Large intestine (tissue), 3 donors: ENCODE measurements around the gene HNRNPK. TPM values are rescaled to one million over a fixed set of nuclear protein-coding genes. Genes with fewer than 3 reads are reported as not detected.
"Not testable (repeated sequence)": the region's sequence is repeated elsewhere in the genome, so short reads cannot be mapped to it uniquely, and the experiment has no call there.

Experiments
- DNase-seq, 2 donors: peaks; one replicate each; pipeline versions ENCODE4 v3.0.0 to v3.0.0-alpha.2; 2013
- H3K27ac ChIP-seq: one replicate; pipeline ENCODE4 v1.5.1; 2013; ENCODE audit warnings: low read length
- H3K27me3 ChIP-seq: 2 replicates; pipeline ENCODE4 v1.6.1; 2013; ENCODE audit warnings: low read length; ENCODE audit not compliant: control insufficient read depth, insufficient read depth
- H3K36me3 ChIP-seq: 2 replicates; pipeline ENCODE4 v1.6.1; 2013; ENCODE audit warnings: low read length; ENCODE audit not compliant: control insufficient read depth, insufficient read depth
- H3K4me1 ChIP-seq: one replicate; pipeline ENCODE4 v1.6.1; 2013; ENCODE audit warnings: low read length; ENCODE audit not compliant: control insufficient read depth, insufficient read depth
- H3K4me3 ChIP-seq: one replicate; pipeline ENCODE4 v1.5.1; 2013; ENCODE audit warnings: low read length
- H3K9me3 ChIP-seq: one replicate; pipeline ENCODE4 v1.6.1; 2013; ENCODE audit warnings: mild to moderate bottlenecking, low read depth, low read length, moderate library complexity; ENCODE audit not compliant: control insufficient read depth
- WGBS: methylation state at CpG from one replicate; pipeline ENCODE4 v1.1.5; 2013; ENCODE audit warnings: low lambda C conversion rate; ENCODE audit not compliant: insufficient coverage; 5-methylcytosine and 5-hydroxymethylcytosine counted together
- polyA plus RNA-seq: library from polyadenylated mRNA; unstranded; fragments of 120-200 nt; gene quantifications from one replicate; pipeline ENCODE4 v1.2.1, GENCODE V29; 2013

HNRNPK gene
- polyA plus RNA-seq, 1 donor: 574 TPM

- Histone ChIP-seq H3K9me3 (no peaks in the 10 kb centered on the region), H3K4me3 (no peak overlapping the region), H3K27ac (no peak overlapping the region), H3K27me3 (no peaks in the 10 kb centered on the region), H3K36me3 (peaks cover 19% of the 10 kb centered on the region), H3K4me1 (no peaks in the 10 kb centered on the region)
- WGBS: no CpG with 5 or more reads among the region's 2 CpGs
- DNase-seq: no peak
Observed at GRCh38 chr9:83964973-83965349, 15.1 kb downstream of the HNRNPK start.

GRCh38 chr9:83962165-83962564 is 17.9 kb downstream of the HNRNPK start:
- H3K4me1 ChIP-seq: peaks cover 2% of the 10 kb centered on the region
- no peak overlapping the region for H3K4me3 ChIP-seq
- DNase-seq: peak in 1 of 2 donors; percentile 14
- WGBS: no CpG with 5 or more reads among the region's 3 CpGs
- H3K36me3 ChIP-seq: peaks cover 6% of the 10 kb centered on the region
- no peaks in the 10 kb centered on the region for H3K27me3 ChIP-seq
- no peaks in the 10 kb centered on the region for H3K9me3 ChIP-seq
- H3K27ac ChIP-seq: no peak overlapping the region

- Histone ChIP-seq H3K4me3 (no peak overlapping the region), H3K27me3 (no peaks in the 10 kb centered on the region), H3K4me1 (peaks cover 3% of the 10 kb centered on the region), H3K9me3 (no peaks in the 10 kb centered on the region), H3K27ac (no peak overlapping the region), H3K36me3 (peaks cover 2% of the 10 kb centered on the region)
- no peak for DNase-seq
- WGBS: no CpG with 5 or more reads among the region's 5 CpGs
Observed at GRCh38 chr9:83960991-83961390, 19.0 kb downstream of the HNRNPK start.

DNA sequence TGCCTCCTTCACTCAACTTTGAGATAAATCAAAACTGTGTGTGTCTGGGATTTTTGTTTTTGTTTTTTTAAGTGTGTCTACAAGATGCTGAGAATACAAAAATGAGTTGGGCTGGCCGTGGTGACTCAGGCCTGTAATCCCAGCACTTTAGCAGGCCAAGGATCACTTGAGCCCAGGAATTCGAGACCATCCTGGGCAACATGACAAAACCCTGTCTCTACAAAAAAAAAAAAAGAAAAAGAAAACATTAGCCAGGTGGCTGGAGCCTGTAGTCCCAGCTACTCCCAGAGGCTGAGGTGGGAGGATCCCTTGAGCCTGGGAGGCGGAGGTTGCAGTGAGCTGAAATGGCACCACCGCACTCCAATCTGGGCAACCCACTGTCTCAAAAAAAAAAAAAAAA is 21.0 kb downstream of the HNRNPK start:
- no peak overlapping the region for H3K27ac ChIP-seq
- WGBS: 80% methylated on average over 1 of the region's 4 CpGs
- H3K4me1 ChIP-seq: peaks cover 6% of the 10 kb centered on the region
- no peaks in the 10 kb centered on the region for H3K36me3 ChIP-seq
- H3K4me3 ChIP-seq: no peak overlapping the region
- H3K9me3 ChIP-seq: no peaks in the 10 kb centered on the region
- H3K27me3 ChIP-seq: no peaks in the 10 kb centered on the region
- no peak for DNase-seq

- no peak for DNase-seq
- Histone ChIP-seq H3K4me1 (peaks cover 6% of the 10 kb centered on the region), H3K4me3 (peak overlapping the region; percentile 75), H3K36me3 (peaks cover 3% of the 10 kb centered on the region), H3K27me3 (no peaks in the 10 kb centered on the region), H3K9me3 (no peaks in the 10 kb centered on the region), H3K27ac (peak overlapping the region; percentile 73)
- no CpG with 5 or more reads among the region's 4 CpGs for WGBS
Observed at GRCh38 chr9:83957248-83957513, 22.8 kb downstream of the HNRNPK start.

DNA sequence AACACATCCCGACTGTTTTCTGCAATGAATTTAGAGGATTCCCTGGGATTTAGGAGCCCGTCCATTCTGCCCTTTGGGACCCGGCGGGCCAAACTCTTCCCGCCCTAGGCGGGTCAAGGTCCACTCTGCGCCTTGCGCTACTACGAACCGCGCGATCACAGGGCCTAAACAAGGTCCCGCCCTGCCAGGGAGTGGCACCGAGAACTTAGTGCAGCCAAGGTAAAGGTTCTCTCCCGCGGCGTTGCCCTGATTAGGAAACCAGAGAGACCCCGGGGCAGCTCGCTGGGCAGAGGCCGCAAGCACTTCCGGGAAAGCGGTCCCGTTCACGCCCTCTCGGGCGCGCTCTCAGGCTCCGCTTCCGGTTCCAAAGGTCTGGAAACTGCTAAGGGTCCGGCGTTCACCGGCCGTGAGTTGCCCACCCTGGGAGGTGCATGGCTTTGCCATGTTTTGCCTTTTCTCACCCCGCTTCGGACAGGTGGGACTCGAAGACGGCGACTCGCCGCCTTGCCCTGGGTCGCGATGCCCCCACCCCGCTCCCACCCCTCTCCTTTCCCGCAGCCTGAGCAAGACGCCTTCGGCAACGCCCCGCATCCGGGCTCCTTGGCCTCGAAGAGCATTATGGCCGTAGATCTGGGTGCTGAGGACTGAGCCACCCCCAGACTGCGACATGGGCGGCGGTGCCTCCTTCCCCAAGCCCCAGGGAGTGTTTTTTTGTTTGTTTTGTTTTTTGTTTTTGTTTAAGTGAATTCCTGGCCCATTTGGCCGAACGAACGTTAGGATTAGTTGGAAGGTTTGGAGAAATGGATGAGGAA is 23.4 kb downstream of the HNRNPK start:
- DNase-seq: peak; percentile 90 to 96
- H3K4me3 ChIP-seq: peak overlapping the region; percentile 75
- H3K27me3 ChIP-seq: no peaks in the 10 kb centered on the region
- peak overlapping the region; percentile 73 for H3K27ac ChIP-seq
- WGBS: no CpG with 5 or more reads among the region's 57 CpGs
- H3K4me1 ChIP-seq: peaks cover 6% of the 10 kb centered on the region
- no peaks in the 10 kb centered on the region for H3K9me3 ChIP-seq
- H3K36me3 ChIP-seq: peaks cover 8% of the 10 kb centered on the region

GRCh38 chr9:83956086-83956435 is 24.0 kb downstream of the HNRNPK start:
- Histone ChIP-seq H3K4me3 (peak overlapping the region; percentile 75), H3K9me3 (no peaks in the 10 kb centered on the region), H3K27ac (peak overlapping the region; percentile 73), H3K36me3 (peaks cover 9% of the 10 kb centered on the region), H3K27me3 (no peaks in the 10 kb centered on the region), H3K4me1 (peaks cover 6% of the 10 kb centered on the region)
- no peak for DNase-seq
- no CpG with 5 or more reads among the region's 23 CpGs for WGBS

GRCh38 chr9:83948096-83948495 is 31.9 kb downstream of the HNRNPK start:
- not testable (repeated sequence) for H3K27me3 ChIP-seq, DNase-seq, H3K4me1 ChIP-seq, H3K9me3 ChIP-seq, H3K4me3 ChIP-seq, H3K27ac ChIP-seq
- H3K36me3 ChIP-seq: peaks cover 27% of the 10 kb centered on the region
- no CpG with 5 or more reads among the region's 39 CpGs for WGBS

GRCh38 chr9:83940590-83941303 is 39.3 kb downstream of the HNRNPK start:
- Histone ChIP-seq H3K9me3 (no peaks in the 10 kb centered on the region), H3K4me3 (no peak overlapping the region), H3K4me1 (peaks cover 2% of the 10 kb centered on the region), H3K27ac (peak overlapping the region; percentile 35), H3K27me3 (no peaks in the 10 kb centered on the region), H3K36me3 (peaks cover 27% of the 10 kb centered on the region)
- WGBS: no CpG with 5 or more reads among the region's 5 CpGs
- DNase-seq: peak; percentile 60 to 81

GRCh38 chr9:83937861-83938455 is 42.1 kb downstream of the HNRNPK start:
- WGBS: 63% methylated on average over 1 of the region's 1 CpG
- H3K27me3 ChIP-seq: no peaks in the 10 kb centered on the region
- H3K4me1 ChIP-seq: peaks cover 2% of the 10 kb centered on the region
- H3K4me3 ChIP-seq: no peak overlapping the region
- peak; percentile 57 to 60 for DNase-seq
- no peaks in the 10 kb centered on the region for H3K9me3 ChIP-seq
- H3K36me3 ChIP-seq: peaks cover 20% of the 10 kb centered on the region
- H3K27ac ChIP-seq: no peak overlapping the region
